Daoy (cell line): ENCODE results near the gene SF3A2. TPM values are rescaled to one million over a fixed set of nuclear protein-coding genes. Genes with fewer than 3 reads are reported as not detected.
"Not testable (repeated sequence)": the region's sequence is repeated elsewhere in the genome, so short reads cannot be mapped to it uniquely, and the experiment has no call there.

Experiments used
- DNase-seq: peaks from one replicate; pipeline ENCODE4 v3.0.0-alpha.2; 2015; ENCODE audit warnings: low read depth
- total RNA-seq: library from RNA; depleted of rRNA; stranded (reverse); fragments of >200 nt; shearing (Covaris generic); gene quantifications from 2 replicates; pipeline ENCODE4 v1.2.3, GENCODE V29; 2014; rRNA removed

SF3A2 gene
- 26.3 and 47.7 TPM in 2 replicates for total RNA-seq

GRCh38 chr19:2236314-2237050, at the start of gene SF3A2, which contains the start of gene PLEKHJ1:
Gene SF3A2 (plus strand): TSS chr19:2236824. CDS start chr19:2243419, 6,595 bp downstream.
Gene PLEKHJ1 (minus strand): TSS chr19:2236329. CDS start chr19:2236248, 81 bp downstream.
- peak; percentile 100 for DNase-seq

DNA sequence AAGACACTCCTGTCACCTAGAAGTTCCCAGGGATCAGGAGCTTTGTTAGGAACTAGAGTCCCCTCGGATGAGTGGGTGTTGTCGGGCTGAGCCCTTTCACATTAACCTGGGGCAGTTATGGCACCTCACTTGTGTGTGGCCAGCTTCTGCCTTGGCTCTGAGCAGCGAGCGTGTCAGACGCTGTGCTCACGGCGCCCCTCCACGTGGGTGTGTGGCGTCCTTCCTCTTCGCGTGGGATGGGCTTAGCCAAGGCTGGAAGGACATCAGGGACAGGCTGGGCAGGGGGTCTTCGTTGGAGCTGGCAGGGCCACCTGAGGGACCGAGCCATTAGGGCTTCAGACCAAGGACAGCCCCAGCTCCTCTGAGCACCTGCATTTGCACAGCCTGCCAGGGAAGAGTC, 49.5 kb upstream of the SF3A2 start:
- DNase-seq, result no peak

- DNase-seq, result no peak
Measured at GRCh38 chr19:2188708-2189385, 47.8 kb upstream of the SF3A2 start.

DNA sequence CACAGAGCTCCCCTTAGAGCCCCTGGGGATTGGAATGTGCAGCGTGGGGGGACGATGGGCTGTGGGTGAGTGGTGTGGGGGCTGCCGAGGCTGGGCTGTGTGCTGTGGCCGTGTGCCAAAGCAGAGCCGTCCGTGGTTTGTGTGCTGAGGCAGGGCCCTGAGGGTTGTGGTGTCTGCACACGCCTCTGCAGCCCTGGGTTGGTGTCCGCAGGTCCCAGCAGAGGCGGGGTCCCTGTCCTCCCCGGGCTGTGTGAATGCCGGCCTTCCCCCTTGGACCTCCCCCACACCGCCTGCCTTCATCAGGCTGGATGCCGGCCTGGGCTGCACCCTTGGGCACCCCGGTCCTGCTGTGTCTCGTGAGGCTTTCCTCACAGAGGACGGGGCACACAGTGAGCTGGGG, 46.7 kb upstream of the SF3A2 start:
- DNase-seq, result no peak

DNA sequence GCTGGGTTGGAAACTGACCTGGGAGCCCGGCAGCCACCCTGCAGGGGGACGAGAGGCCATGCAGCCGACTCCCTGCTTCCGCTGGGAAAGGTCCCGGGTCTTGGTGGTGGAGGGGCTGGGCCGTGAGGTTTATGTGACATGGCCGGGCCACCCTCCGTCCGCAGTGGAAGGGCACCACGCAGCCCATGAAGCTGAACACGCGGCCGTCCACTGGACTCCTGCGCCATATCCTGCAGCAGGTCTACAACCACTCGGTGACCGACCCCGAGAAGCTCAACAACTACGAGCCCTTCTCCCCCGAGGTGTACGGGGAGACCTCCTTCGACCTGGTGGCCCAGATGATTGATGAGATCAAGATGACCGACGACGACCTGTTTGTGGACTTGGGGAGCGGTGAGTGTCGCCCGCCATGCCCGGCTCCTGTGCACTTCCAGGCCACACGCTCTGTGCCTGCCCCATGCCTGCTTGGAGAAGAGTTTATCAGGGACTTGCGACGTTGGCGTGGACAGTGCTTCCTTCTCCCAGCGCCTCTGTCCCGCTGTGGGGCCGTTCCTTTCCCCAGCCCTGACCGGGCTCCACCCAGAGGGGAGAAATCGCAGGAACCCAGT, 45.7 kb upstream of the SF3A2 start:
- DNase-seq, result no peak

DNA sequence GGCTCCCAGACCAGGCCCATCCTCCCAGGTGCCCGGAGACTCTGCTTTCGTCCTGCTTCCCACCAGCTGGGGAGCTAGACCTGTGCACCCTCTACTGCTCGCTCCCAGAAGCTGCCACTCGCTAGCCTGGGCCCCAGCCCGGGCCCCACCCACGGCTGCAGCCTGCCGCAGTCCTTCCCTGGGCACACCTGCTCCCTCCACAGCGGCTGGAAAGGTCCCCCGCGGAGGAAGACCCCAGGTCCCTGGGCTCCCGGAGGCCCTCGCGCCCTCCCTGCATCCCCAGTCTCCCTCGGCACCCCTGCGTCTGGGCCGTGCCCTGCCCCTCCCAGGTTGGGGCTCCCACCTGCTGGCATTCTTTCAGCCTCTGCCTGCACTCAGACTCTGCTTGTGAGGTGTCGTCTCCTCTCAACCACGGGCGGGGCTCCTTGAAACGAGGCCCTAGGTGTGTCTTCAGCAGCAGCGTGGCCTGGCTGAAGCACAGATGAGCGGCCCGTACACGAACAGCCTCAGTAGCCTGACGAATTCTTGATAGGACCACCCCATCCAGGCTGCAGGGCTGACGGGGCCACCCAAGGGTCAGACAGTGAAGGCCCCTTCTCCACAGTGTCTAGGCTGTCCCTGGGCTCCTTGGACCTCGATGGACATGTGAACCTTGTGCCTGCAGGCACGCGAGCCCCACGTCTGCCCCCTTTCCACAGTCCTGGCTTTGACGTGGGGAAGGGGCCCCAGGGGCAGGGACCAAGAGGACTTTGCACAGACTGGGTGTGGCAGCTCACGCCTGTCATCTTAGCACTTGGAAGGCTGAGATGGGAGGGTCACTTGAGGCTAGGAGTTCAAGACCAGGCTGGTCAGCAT, 44.9 kb upstream of the SF3A2 start:
- no peak for DNase-seq

- no peak for DNase-seq
Measured at GRCh38 chr19:2192862-2193261, 43.8 kb upstream of the SF3A2 start.

GRCh38 chr19:2193807-2194206, 42.8 kb upstream of the SF3A2 start:
- no peak for DNase-seq

DNA sequence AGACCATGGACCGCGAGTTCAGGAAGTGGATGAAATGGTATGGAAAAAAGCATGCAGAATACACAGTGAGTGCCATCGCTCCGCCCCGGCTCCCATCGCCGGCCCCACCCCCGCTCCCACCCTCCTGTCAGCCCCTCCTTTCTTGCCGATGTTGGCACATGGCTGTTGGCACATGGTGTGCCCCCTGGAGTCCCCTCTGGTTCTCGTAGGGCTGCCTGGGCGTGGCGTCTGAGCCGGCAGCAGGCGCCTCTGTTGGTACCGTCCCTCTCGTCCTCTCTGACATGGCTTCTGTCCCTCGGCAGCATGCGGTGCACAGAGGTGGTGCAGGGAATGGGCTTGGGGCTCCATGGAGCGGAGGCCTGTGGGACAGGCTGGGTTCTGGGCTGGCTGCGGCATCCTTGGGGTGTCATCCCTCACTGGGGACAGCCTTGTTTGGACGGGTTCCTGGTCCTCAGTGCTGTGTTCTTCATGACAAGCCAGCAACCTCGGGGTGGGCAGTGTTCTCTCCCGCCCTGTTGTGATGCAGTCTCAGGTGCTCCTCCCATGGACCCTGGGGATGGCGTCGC, 42.0 kb upstream of the SF3A2 start:
- DNase-seq, result no peak

GRCh38 chr19:2195361-2195760, 41.3 kb upstream of the SF3A2 start:
- DNase-seq, result no peak

- DNase-seq, result no peak
Measured at GRCh38 chr19:2195914-2196313, 40.7 kb upstream of the SF3A2 start.

DNA sequence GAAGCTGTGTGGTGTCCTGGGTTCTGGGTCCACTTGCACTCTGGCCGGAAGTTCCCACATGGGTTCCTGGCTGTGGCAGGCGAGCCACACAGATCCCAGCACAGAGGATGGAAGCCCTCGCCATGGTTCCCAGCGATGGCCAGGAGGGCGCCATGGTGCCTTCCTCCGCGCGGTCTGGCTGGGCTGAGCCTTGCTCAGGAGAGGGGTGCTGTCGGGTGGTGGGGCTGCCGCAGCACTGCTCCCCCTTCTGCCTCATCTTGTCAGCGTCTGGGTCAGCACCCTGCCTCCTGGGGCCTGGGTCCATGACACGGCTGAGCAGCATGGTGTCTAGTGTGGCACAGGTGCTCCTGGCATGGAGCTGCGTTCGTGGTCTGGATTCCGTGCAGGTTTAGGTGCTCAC, 39.4 kb upstream of the SF3A2 start:
- DNase-seq, result no peak

- DNase-seq, result no peak
Measured at GRCh38 chr19:2198317-2198716, 38.3 kb upstream of the SF3A2 start.

DNA sequence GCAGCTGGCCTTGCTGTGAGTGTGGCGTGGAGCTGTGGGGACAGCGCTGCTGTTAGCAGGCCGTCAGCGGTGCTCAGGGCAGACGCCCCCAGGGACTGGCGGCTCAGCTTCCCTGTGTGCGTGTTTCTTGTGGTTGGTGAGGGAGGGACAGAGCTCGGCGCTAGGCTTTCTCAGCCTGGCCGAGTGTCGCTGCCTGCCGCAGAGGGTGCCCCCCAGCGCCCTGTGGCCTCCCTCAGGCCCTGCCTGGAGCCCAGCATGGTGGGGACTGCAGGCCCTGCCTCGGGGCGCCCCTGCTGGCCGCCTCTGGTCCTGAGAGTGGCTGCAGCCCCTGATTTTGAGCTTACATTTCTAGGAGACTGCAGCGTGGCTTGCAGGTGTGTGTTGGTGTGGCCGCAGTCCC, 37.4 kb upstream of the SF3A2 start:
- DNase-seq, result no peak

DNA sequence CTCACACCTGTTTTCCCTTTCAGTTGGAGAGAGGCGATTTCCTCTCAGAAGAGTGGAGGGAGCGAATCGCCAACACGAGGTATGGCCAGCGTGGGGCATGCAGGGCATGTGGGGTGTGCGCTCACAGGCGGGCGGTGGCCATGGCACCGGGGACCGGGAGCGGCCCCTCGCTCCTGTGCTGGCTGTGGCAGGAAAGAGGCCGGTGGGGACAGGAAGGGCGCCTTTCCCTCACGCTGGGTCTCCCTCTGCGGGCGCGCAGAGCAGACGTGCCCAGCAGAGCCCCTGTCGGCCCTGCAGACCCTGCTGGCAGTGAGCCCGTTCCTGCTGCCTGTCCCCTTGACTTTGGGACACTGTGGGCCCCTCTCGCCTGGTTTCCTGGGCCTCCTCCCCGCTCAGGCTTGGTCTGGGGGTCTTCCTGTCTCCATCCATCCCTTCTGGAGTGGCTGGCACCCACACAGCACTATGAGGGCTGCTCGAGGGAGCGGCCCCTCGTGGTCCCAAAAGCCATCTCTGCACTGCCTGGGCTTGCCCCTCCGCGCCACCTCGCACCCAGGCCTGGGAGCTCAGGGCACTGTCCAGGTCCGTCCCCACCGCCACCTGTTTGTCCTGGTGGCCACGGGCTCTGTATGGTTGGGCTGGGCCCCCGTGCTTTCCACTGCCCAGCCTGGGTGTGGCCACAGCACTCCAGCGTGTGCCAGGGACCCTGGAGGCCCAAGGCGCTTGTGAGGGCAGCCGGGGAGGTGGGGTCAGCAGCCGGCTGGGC, 36.6 kb upstream of the SF3A2 start:
- DNase-seq, result no peak

- DNase-seq, result not testable (repeated sequence)
Measured at GRCh38 chr19:2200624-2201294, 35.9 kb upstream of the SF3A2 start.

DNA sequence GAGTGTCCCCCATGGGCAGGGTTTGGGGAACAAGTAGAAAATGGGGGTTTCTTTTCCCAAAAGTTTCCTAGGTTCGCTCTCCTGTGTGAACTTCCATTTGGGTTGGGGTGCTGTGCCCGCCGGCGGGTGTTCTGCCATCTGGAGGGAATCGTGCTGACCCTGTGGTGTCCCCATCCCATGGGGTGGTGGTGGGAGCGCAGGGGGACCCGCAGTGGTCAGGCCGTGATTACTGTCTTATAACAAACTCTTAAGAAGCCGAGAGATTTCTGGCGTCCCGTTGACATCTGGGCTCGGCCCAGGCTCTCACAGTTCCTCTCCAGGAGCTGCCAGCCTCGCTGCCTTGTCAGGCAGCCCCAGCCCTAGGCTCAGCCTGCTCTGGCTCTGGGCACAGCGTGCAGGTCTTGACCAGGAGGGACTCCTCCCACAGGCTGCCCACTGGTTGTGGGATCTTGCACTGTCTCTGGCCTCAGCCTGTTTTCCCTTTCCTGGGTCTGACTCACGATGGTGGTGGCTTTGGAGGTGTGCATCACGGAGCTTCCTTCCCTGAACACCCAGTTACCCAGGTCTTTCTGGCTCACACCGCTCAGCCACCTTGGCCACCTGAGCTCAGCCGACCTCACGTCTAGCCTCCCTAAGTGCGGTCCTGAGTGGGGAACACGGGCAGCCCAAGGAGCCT, 35.0 kb upstream of the SF3A2 start:
- DNase-seq, result no peak

DNA sequence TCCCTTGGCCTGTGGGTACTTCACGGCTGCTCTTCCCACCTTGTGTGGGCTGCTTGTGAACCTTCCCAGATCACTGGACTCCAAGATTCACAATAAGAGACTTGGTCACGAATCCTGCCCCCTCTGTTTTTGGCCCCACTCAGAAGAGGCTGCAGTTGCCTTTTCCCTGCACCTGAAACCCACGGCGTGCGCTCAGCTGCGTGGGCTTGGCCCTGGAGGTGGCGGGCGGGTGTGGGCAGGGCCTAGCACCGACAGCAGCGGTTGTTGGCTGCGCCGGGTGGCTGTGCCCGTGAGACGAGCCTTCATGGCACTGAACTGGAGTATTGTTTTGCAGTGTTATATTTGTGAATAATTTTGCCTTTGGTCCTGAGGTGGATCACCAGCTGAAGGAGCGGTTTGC, 34.3 kb upstream of the SF3A2 start:
- no peak for DNase-seq

- no peak for DNase-seq
Measured at GRCh38 chr19:2207008-2207407, 29.6 kb upstream of the SF3A2 start.
